Activated T-cell treated with anti-CD3 and anti-CD28 coated beads for 24 hours (primary cell): ENCODE data around the gene PDHA1.

Experiments
- DNase-seq: peaks from one replicate; pipeline ENCODE4 v3.0.0-alpha.2; 2020; ENCODE audit warnings: low read depth

Gene PDHA1

DNA sequence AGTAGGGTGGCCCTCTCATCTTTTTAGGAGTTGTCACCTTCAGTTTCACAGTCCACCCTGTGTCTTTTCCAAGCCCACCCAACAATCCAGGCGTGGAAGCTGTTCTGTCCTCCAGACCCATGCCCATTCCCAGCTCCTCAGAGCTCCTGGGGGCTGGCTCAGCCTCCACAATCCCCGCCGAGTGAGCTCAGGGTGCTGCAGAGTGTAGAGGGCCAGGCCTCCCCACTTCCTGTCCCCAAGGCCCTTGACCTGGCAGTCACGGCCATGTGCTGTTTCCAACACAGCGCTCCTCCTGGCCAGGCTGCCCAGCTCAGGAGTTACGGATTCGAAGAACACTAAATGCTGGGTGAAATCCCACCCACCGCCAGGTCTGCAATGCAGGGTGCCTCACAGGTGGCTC lies 31.8 kb downstream of the PDHA1 start:
- DNase-seq = no peak

DNA sequence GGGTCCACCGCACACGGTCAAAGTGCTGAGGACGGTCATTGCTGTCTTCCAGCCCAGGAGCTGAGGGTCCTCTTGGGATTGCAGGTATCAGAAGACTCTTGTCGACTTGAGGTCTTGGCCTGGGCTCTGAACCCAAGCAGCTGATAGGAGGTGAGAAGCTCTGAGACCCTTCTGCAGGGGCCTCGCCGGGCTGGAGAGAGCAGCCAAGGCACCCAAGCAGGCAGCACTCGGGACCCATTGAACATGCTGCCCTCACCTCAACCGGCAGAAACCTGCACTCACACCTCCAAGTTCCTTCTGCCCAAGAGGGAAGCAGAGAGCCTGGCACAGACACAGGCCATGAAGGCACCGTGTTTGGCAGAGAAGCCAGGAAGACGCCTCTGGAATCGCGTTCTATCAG lies 34.1 kb downstream of the PDHA1 start:
- DNase-seq = no peak

DNA sequence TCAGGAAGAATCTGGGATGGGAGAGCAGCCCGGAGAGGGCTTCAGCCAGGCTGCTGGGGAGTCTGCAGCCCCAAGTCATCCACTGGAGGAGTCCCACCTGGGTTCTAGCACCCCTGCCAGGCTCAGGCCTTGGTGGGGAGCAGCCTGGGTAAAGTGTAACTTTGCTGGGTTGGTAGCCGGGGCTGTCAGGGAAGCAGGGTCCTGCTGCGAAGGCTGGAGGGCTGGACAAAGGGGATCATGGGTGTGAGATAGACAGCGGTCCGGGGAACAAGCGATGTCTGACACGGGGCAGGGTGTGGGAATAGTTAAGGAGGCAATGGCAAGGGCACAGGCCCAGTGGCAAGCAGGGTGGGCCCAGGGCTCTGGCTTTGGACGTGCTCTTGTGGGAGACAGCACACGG lies 37.6 kb downstream of the PDHA1 start:
- no peak for DNase-seq

DNA sequence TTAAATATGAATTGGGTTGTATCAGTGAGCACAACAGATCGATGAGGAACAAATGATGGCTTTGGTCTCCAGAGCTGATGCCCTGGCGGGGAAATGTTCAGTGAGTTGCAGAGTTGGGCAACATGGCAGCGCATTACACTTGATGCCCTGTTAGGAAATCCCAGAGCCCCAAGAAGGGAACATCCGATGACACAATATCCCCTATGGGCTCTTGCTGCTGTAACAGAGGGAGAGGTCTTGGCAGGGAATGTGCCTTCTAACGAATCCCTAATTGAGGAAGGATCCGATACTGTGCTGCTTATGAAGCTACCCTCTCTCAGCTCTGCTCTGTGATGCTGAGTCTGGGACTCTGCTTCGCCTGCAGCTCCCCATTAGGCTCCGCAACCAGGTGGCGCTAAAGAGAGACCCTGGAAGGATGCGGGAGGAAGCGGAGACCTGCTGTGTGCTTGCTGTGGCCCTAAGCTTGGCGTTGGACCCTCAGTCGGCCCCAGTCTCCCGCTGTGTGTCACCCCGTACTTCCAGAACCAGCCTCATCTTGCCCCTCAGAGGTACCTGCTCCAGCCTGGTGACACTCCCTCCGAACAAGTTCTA lies 38.9 kb downstream of the PDHA1 start:
- DNase-seq = peak; percentile 10

DNA sequence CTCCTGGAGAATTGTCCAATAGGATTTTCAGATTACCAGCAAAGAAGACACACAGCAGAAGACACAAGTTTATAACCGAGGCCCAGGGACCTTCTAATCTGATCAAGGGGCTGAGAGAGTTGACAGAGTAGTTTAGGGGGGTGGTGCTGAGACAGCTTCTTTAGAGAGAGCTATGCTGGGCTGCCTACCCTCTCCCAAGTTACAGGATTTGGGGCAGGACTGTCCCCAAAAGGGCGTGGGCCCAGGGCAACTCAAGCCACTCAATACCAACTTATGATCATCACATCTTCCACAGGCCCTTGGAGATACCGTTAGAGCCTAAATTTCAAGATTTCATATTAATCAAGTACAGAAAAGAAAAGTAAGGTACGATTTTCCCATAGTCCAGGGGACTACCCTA lies 43.0 kb downstream of the PDHA1 start:
- no peak for DNase-seq

DNA sequence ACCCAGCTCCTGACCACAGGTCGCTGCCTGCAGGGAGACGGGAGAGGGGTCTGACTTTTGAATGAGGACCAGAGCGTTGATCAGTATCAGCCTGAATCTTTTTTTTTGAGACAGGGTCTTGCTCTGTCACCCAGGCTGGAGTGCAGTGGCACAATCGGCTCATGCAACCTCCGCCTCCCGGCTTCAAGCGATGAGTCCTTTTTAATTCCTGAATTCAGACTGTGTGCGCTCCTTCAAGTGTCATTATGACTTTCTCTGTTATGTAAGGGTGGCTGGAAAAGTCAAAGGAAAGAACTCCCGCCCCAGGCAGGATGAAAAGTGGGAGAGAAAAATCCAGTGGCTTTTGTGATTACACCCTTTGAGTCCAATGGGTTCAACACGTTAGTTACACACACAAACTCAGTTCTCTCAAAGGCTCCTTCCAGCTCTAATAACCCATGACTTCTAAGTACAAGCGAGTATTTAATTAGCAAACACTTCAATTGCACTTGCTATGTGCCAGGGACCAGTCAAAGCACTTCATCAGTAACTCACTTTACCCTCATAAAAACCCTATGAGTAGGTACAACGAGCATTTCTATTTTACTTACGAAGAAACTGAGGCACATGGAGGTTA lies 44.4 kb downstream of the PDHA1 start:
- no peak for DNase-seq

DNA sequence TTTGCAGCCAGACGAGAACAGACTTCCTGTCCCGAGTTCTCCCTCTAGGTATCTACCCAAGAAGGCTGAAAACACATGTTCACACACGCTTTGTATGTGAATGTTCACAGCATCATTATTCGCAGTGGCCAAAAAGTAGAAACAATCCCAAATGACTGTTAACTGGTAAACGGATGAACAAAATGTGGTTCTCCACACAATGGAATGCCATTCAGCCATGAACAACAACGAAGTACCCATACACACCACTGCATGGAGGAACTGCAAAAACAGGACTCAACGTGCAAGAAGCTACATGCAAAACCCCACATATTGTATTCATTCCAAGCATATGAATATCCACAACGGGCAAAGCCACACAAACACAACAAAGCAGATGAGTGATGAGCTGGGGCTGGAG lies 45.0 kb downstream of the PDHA1 start:
- DNase-seq = no peak

DNA sequence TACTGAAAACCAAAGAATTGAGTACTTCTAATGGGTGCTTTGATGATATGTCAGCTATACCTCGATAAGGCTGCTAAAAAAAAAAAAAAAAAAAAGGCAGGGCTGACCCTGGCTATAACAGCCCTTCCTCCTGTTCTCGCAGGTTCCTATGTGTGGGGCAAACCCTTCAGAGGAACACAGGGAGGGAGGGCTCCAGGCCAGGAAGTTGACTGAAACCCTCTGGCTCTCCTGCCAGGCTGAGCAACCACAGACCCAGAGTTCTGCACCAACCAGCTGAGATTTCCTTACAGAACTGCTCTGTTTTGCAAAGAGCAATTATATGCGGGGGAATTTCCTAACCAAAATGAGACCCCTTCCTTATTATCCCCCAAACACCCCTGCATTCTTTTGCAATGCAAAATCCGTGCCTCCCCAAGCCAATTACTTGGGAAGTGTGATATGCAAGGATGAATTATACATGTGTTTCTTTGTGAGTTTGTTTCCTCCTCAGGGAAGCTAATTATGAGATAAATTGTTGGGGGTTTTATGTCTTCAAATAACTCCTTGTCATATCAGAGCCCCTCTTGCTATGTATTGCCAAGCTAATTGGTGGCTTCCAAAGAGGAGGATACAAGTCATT lies 45.6 kb downstream of the PDHA1 start:
- DNase-seq = no peak

DNA sequence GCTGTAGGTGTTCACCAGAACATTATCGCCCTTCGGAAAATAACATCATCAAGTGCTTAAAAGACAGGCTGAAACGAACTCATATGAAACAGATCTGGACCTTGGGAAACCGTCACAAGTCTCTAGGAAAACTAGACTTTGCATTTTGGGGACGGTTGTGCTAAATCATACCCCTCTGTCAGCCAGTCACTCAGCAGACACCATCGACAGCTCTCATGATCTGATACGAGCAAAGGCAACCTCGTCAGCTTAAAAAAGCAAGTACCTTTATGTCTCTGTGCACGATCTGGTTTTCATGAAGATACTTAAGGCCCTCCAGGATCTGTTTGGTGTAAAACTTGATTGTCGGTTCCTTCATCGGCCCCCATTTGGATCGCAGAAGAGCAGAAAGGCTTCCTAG lies 48.4 kb downstream of the PDHA1 start:
- DNase-seq = no peak

DNA sequence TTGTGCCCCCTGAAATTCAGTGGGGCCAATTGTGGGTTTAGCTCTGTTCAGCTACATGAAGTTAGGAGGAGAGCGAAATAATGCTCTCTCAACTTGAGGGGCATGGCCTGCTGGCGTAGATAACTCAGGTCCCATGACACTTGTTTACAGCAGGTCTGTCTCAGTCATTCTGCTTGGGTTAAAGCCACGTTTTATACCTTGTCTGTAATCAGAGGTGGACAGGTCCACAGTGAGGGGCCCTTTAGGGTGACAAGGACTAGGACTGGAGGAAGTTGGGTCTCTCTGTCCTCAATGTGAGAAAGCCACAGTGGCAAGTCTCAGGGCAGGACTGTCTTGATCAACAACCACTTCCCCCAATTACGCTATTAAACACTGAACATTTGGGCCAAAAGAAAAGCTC lies 49.0 kb downstream of the PDHA1 start:
- DNase-seq = no peak

DNA sequence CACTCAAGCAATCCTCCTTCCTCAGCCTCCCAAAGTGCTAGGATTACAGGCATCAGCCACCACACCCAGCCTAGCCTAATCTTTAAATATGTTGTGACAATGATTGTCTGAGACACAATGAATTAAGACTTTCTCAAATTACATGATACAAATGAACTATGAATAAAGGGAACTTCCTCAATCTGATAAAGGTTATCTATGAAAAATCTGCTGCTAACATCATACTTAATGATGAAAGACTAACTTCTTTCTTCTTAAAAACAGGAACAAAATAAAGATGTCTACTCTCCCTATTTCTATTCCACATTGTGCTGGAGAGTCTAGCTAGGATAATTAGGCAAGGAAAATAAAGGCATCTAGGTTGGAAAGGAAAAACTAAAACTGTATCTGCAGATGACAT lies 60.0 kb downstream of the PDHA1 start:
- no peak for DNase-seq

DNA sequence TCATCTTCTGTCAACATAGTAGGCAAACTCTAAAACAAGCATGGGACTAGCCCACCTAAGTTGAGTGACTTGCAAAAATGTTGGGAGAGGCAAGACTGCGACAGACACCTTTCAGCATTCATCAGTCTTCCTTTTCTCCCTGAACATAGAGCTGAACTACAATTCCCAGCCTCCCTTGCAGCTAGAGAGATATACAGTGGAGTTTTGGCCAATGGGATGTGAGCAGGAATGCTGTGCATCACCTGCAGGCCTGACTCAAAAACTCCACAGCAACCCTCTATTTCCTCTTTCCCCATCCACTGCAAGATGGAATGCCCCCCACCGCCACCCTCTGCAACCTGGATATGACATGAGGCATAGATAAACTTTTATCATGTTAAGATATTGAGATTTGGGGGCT lies 66.5 kb downstream of the PDHA1 start:
- no peak for DNase-seq
